Suppressor macrophage (primary cell): ENCODE measurements around the gene IRF4.
"Not testable (repeated sequence)": the region's sequence is repeated elsewhere in the genome, so short reads cannot be mapped to it uniquely, and the experiment has no call there.

ENCODE experiments used
- DNase-seq, 4 experiments: peaks; one replicate each; pipeline ENCODE4 v3.0.0-alpha.2; 2020 to 2022

The IRF4 gene

DNA sequence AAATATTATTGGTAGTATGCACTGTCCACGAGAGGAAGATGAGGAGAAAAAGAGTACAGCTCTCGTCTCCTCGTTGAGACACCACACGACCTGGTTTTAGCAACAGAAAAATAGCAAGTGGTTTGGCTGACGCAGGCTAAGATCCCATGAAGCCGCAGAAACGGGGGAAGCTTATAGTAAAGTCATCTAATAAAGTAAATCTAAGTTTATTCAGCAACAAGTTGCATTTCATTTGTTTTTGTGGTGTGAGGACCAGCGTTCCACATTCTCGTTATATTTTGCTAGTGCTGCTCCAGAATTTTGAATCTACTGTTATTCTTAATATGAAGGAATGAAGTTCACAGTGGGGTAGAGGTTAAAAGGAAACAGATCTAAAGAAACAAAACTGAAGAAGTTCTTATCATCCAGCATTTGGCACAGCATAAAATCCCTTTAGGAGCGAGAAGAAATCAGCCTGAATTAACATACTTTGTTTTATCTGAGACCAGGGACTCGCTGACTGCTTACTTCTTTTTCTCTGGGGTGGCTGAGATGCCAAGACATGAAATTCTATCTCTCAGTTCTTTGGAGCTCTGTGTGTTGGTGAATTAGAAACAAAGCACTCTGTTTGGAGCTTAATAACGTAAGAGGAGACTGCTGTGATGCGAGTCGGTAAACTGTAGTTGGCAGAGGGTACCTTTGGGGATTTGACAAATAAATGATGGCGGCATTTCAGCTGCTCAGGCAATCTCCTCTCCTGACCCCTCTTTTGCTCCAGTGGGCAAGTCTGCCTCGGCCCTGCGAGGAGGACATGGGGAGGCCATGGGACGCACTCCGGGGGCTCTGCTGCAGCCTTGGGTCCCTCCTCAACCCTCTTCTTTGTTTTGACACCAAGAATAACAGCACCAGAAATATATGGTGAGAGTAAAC is 24.9 kb upstream of the IRF4 start:
- no peak for DNase-seq

DNA sequence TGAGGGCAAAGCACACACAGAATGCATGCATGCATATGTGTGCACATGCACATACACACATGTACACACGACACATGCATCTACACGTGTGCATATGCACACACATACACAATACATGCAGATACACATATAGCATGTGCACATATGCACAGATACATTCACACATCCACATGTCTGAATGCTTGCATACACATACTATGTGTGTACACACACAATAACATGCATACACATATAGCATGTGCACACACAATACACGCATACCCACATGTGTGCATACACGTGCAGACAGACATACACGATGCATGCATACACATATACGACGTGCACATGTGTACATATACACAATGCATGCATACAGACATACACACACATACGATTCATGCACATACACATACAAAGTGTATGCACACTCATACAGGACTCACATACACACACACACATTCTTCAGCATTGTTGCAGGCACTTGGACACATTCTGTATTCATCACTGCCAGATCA is 24.2 kb upstream of the IRF4 start:
- no peak for DNase-seq

DNA sequence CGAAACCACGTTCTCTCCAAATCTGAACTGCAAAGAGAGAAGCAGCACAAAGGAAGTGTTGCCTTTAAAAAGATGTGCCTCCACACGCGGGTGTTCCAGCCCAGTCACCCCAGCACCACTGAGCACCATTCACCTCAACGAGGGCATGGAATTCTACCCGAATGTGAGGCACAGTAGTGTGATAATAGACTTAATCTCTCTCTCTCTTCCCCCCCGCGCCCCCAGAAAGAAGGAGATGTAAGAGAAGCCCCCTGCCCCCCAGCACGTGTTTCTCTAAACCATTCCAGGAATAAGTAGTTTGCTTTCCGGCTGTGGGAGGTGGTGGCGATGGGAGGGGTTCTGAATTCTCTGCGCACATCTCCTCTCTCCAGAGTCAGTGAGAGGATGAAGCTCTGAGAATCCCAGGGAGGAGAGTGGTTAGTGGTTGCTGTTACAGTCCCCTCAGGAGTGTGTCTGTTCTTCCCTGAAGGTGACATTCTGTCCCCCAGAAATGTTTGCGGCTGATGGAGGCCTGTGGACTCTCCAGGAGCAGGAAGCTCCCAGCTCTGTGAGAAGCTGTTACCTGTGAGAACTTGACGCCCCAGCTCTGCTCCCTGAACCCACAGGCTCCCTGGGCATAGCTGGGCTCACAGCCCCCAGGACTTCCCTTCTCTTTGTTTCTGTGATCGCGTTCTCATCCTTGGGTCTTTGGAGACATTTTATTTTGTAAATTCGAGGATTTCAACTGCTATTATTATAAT is 23.5 kb upstream of the IRF4 start:
- DNase-seq = no peak

DNA sequence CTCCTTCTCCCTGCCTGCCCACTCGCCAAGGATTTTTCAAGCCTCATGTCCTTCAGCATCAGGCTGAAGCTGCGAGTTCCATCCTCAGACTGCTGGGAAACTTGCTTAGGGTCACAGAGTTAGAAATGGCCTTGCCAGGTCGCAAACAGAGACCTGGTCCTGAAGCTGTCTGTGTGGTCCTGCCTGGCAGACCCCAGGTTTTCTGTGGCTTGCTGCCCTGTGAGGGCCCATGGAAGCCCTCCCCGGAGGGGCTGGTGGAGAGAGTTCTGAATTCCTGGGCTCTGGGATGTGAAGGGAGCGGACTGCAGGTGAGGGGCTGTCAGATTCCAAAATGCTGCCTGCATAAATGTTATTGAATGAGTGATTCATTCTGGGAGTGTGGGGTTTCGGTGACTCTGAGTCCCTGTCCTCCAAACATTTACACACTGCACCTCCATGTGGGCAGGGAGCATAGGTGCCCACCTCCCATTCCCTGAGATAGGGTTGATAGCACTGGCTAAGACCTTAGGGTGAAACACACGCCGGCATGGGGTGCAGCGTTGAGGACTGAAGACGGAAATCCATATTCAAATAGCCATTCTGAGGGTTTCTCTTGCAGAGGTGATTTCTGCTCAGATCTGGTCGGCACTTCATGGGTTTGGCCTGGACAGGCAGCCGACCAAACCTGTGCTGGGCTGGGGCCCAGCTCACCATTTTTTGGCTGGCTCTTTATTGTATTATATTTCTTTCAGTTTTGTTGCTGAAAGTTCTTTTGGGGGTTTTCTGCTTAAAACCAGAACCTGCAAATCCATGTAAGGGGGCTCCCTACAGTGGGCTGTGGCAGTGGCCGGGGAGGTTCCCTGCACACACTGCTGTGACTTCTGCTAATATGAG is 21.8 kb upstream of the IRF4 start:
- no peak for DNase-seq

DNA sequence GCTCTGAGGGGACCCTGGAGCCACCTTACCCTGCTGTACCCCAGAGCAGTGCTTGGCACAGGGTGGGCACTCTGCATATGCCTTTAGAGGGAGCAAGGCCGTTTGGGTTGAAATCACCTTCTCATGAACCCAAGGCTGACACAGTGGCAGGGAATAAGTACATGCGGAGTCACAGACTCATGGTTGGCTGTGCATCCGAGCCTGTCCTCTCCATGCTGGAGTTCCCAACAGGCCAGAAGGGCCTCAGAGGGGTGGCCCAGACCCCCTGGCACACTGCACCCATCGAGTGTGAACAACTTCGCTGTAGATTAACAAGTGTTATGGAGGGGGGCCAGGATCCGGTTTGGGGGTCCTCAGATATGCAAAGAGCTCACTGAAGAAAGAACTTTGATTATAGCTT is 21.0 kb upstream of the IRF4 start:
- DNase-seq = no peak

DNA sequence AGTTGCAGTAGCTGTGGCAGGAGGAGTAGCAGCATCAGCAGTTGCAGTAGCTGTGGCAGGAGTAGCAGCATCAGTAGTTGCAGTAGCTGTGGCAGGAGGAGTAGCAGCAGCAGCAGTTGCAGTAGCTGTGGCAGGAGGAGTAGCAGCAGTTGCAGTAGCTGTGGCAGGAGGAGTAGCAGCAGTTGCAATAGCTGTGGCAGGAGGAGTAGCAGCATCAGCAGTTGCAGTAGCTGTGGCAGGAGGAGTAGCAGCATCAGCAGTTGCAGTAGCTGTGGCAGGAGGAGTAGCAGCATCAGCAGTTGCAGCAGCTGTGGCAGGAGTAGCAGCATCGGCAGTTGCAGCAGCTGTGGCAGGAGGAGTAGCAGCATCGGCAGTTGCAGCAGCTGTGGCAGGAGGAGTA is 19.7 kb upstream of the IRF4 start:
- not testable (repeated sequence) for DNase-seq

DNA sequence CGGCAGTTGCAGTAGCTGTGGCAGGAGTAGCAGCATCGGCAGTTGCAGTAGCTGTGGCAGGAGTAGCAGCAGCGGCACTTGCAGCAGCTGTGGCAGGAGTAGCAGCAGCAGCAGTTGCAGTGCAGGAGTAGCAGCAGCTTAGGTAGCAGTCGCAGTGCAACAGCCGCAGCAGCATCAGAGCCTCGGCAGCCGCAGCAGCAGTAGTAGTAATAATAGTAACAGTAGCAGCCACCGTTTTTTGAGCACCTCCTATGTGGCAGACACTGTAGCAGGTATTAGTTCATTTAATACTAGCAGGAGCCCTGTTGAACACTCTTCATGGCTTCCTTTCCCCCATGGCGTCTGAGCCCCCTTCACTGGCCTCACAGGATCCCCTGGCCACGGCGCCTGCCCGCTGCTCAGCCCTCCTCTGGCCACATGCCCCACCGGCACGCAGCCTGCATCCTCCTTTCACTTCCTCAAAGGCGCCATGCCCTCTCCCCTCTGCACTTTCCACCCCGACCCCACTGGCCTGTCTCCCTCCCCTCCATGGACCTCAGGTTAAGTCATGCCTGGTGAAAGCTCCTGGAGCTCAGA is 19.1 kb upstream of the IRF4 start:
- peak; percentile 22 to 60 (median 43) for DNase-seq

DNA sequence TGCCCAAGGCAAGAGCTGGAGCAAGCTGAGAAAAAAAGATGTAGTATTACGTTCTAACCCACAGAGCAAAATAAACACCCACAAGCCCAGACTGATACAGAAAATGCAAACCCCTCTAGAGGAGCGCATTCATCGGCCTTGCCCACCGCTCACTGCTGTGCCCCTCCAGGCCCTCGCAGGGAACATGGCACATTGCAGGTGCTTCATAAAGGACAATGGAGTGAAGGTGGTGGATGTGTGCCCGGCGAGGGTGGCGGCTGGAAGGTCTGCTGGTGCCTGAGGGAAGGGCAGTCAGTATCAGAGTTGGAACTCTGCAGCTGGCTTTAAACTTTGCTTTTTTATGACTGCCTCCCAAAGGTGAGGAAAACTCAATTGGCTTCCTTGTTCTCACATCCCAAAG is 18.5 kb upstream of the IRF4 start:
- DNase-seq = no peak

DNA sequence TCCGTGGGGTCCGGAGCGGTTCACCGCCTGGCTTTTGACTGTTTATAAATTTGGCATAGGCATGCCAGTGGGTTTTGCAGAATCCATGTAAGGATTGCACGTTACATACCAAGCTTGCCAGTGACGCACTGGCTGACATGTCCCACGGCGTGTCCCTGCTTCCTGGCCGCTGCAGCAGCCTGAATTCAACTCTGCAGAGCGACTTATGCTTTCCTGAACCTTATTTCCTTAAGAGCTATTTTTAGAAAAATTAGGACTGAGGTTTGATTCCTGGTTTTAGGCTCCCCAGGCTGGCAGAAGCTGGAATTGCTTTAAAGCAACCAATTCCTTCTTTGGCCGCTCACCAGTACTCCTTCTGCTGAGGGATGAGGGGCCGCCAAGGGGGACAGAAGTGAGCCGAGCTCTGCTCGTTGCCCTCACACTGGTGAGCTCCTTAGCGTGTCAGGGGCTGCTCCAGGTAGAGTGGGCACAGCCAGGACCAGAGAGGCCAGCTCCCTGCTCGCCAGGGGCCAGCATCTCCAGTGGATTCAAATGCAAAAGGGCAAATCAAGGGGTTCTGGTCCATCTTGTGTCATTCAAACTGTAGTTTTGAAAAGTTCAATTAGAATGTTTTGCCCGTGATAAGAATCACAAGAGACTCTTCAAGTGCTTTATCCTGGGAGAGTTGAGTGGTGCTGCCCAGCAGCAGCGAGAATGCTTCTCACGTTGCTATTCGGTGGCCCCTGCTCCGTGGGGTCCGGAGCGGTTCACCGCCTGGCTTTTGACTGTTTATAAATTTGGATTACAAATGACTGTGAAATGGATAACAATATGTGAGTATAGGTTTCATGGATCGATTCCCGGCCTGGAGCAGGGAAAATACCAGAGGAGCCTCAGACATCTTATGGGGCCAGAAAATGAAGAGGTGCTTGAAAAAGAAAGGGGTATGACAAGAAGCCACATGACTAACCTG is 17.5 kb upstream of the IRF4 start:
- DNase-seq = no peak

DNA sequence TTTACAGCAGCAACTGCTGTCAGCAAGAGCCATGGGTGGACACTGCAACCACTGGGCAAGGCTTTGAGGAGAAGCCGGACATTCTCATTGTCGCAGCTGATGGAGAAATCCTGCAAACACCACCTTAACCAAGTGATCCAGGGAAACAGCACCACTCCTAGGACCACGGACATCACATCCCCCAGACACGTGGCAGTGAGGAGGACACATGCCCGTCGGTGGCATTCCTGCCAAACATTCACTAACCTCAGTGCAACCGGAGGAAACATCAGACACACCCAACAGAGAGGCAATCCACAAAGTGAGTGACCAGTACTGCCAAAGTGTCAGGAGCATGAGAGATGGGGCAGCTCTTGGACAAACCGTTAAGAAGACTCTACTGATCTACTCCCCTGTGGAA is 16.6 kb upstream of the IRF4 start:
- DNase-seq = no peak

DNA sequence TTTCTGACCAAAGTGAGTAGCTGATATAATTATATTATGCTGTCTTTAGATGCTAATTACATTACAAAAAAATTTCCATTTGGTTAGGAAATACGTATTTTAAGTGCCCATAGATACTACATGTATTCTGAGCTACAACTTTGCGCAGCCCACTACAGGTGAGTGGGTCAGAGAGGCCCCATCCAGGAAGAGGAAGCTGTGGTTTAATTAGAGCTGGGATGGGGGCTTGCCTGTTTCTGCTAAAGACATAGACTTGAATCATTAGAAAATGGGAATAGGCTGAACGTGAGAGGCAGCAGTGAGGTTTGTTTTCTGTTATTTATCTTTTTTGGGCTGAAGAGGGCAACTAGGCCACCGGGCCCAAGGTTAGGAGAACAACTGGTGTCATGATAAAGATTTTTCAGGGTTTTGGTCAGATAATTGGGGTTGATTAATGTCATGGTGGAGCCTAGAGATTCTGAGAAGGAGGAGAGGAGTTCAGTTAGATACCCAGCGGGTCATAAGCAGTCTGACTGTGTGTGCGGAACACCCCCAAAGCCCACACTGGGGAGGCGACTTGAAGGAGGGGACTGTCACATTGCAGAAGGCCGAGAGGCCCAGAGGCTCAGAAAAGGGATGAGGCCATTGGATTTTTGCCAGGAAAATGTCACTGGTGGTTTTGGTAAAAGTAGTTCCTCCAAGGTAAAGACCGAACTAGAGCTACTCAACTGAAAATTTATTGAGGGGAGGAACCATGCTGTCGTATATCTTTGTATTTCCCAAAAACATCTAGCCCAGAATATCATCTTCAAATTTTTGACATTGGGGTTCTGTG is 14.5 kb upstream of the IRF4 start:
- no peak for DNase-seq

DNA sequence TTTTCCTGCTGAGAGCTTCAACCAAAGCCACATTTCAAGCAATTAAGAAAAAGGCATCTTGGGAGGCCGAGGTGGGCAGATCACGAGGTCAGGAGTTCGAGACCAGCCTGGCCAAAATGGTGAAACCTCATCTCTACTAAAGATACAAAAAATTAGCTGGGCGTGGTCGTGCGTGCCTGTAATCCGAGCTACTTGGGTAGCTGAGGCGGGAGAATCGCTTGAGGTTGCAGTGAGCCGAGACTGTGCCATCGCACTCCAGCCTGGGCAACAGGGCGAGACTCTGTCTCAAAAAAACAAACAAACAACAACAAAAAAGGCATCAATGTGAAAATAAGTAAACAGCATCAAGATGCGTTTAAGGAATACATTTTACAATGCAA is 13.9 kb upstream of the IRF4 start:
- not testable (repeated sequence) for DNase-seq

DNA sequence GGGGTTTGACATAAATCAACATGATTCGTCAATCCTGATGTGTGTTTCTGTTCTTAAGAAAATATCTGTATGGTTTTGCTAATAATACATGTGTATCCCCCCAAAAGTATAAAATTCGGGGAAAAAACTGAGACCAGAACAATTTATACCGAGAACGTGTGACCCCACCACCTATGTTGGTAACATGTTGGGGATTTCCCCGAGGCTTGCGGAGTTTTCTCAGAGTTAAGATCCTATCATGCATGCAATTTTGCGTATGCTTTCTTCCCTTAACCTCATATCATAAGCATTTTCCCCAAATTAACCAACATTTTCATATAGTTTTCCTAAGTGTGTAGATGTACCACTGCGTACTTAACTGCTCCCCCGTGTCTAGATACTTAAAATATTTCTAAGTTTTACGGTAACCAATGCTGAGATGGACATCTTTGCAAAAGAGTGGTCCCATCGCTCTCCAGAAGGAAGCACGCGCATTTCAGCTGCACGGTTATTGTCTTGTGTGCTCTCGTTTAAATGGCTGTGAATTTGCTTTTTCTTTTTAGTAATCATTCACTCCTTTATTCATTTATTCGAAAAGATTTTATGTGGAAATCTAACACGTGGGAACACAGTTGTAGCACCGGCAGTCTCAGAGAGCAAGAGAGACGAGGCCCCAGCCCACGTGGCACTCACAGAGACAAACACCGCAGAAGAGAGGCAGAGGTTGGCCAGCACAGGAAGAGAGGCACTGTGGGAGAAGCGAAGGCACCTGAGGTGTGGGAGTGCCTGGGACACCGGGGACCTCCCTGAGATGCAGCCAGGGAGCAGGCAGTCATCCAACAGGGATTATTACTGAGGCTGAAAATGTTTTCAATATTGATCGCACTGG is 13.2 kb upstream of the IRF4 start:
- no peak for DNase-seq

DNA sequence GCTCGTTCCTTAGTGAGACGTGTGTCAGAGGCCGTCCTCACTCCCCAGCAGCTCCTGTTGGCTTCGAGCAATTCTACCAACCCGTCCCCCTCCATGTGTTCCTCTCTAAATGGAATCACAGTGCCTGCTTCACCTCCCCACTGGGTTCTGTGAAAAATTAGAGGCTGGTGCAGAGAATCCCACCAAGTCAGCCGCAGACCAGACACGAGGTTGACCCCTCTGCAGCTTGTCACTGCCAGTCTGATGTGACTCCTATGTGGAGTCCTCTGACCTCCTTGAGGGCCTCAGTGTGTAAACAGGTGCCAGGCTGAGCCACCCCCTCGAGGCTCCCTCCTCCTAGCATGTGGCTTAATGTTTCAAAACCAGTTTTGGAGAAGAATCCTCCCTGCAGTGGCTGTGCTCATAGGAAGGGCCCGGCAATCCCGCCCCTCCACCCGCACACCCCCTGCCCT is 12.6 kb upstream of the IRF4 start:
- no peak for DNase-seq

DNA sequence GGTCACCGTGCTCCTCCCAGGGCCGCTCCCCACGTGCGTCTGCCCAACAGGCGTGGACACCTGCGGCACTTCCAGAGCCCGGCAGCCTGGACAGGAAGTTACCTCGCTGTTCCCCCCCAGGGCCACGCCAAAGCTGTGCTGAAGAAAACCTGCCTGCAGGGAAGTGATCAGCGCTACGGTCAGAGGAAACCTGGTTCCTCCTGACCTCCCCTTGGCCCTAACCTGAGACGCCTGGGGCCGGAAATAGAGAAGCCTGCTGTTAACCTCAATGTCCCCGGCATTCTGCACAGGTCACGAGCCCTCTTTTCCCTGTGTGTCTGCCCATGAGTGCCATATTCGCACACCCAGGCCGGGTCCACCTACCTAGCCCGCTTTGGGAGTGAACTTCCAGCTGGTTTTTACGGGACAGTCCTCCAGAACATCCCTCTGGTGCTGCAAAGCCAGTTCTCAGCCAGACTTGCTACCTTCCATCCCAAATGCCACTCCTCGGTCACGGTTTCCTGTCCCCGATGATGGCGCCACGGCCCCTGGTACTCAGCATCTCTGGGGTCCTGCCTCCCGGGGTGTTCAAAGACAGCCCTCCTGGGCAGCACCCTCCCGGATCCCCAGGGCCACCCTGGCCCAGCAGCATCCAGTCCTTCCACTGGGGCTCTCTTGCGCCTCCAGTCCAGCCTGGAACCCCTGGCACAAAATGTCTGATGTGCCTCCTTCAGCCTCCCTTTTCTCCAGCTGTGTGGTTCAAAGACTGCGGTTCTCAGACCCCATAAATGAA is 12.0 kb upstream of the IRF4 start:
- DNase-seq = no peak

DNA sequence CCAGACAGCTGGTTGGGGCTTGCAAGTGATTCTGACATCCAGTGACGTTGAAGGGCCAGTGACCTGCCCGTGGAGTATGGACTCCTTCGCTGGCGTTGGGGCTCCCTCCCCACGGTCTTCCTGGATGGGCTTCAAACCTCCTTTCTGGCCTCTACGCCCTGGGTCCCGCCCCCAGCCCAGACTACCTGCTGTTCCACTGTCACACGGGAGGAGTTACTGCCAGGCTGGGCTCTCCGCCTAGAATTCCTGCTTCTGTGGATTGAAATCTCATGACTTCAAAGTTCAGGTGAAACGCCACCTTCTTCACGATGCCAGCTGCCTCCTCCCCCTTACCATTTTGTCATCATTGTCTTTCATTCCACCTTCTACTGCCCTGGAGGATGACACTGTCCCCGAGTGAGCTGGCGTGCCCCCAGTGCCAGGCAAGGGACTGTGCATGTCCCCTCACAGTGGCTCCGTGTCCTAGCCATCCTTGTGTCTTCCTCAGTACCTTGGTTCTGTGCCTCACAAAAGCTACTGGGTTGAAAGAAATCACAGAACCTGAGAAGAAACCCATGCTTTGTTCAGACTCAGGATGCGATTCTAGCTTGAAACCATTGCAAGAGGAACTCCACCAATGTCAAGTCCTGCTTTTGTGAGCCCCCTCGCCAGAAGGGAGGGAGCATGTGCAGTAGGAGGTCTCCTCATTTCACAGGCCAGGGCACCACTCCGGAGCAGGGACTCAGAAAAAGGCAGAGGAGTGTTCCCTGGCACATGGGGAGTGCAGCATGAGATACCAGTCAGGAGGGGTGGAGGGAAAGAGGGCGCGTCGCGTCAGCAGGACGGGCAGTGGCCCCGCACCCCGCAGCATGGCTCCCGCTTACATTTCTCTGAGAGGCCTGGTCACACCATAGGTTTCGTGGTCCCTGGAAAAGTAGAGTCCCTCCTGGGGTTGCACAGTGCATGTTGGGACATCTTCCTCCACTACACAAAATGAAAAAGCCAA is 11.0 kb upstream of the IRF4 start:
- no peak for DNase-seq
